Activated CD4-positive, alpha-beta T cell treated with anti-CD3 and anti-CD28 coated beads, Interleukin-2, amount 50 U/mL, for 1 hour (primary cell): ENCODE results near the gene MRPL51.
"Not testable (repeated sequence)": the region's sequence is repeated elsewhere in the genome, so short reads cannot be mapped to it uniquely, and the experiment has no call there.

Experiments
- DNase-seq: peaks from one replicate; pipeline ENCODE4 v3.0.0-alpha.2; 2020

Gene MRPL51

DNA sequence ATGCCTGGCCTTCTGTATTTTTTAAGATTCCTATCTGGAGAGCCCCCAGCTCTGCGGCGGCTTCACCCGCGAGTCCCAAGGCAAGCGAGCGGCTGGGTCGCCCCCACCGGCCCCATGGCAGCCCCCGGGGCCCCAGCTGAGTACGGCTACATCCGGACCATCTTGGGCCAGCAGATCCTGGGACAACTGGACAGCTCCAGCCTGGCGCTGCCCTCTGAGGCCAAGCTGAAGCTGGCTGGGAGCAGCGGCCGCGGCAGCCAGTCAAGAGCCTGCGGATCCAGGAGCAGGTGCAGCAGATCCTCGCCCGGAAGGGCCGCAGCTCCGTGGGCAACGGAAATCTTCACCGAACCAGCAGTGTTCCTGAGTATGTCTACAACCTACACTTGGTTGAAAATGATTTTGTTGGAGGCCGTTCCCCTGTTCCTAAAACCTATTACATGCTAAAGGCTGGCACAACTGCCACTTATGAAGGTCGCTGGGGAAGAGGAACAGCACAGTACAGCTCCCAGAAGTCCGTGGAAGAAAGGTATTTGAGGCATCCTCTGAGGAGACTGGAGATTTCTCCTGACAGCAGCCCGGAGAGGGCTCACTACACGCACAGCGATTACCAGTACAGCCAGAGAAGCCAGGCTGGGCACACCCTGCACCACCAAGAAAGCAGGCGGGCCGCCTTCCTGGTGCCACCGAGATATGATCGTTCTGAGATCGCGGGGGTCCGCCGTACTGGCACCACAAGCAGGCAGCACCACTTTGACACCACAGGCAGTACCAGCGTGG is 15.3 kb downstream of the MRPL51 start:
- DNase-seq, result not testable (repeated sequence)

- no peak for DNase-seq
Measured at GRCh38 chr12:6476489-6476888, 16.6 kb downstream of the MRPL51 start.

- DNase-seq, result not testable (repeated sequence)
Measured at GRCh38 chr12:6475233-6475975, 17.7 kb downstream of the MRPL51 start.

GRCh38 chr12:6472491-6472890 is 20.6 kb downstream of the MRPL51 start:
- DNase-seq, result no peak

GRCh38 chr12:6471989-6472360 is 21.1 kb downstream of the MRPL51 start:
- DNase-seq, result no peak

- peak; percentile 98 for DNase-seq
Measured at GRCh38 chr12:6470375-6471163, 22.5 kb downstream of the MRPL51 start, which contains the start of gene VAMP1. Gene VAMP1, minus strand, starts transcription at chr12:6470677. Its CDS starts 146 bp downstream, at chr12:6470531.

DNA sequence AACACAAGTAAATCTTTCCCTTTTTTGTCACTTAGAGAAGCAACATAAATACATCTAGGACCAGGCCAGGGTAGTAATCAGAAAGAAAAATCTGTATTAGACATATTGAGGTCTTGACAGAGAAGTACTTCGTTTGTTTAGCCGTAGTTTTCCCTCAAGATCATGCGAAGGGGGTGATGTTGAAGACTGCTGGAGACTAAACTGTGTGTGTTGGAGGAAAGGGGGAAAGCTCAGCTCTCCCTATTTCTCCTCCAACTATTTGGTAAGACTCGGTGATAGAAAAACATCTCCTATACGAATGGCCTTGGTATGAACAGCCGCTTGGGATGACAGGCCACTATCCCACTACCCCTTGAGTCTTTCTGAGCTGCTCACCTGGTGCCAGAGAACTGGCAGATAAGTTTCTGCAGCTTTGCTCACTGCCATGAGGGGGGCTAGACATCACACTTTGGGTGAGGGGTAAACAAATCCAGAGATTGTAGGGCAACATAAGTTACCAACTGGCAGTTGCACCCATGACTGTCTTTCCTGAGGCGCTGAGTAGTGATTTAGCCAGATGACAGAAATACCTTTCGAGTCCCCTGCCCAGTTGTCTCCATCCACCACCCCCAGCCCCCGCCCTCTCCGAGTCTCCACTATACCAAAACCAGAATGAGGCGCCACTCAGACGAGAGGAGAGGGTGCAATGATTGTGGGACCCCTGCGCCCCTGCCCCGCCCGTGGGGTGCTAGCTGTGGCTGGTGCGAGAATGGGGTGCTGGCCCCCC is 23.3 kb downstream of the MRPL51 start:
- no peak for DNase-seq

DNA sequence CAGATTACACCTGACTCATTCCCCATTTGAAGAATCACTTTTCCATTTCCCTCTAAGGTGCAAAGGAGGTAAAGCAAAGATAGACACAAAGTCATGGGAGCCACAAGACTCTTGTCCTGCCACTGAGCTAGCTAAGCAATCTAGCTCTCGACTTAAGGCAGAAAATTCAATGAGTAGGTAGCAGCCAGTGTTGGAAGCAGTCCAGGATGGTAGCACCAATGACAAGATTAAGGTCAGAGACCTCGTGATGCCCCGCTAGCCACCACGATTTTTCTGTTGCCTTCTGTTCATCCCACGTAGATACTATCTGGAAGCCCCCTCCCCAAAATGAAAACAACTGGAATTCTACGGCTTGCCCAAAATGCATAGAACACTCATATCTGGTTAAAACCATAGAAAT is 24.0 kb downstream of the MRPL51 start:
- no peak for DNase-seq

DNA sequence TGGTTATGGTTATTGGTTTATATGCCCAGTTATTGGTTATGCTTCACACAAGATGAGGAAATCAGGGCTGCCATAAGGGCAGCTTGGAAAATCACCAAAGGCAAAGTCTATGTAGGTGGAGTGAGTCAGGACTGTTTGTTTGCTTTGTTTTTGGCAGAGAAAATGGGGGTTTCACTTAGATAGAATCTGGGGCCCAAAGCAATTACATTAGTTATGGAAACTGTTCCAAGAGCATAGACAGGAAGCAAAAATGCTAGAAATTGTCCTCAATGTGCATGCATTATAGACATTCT is 24.8 kb downstream of the MRPL51 start:
- DNase-seq, result no peak

GRCh38 chr12:6467571-6468282 is 25.3 kb downstream of the MRPL51 start:
- not testable (repeated sequence) for DNase-seq

DNA sequence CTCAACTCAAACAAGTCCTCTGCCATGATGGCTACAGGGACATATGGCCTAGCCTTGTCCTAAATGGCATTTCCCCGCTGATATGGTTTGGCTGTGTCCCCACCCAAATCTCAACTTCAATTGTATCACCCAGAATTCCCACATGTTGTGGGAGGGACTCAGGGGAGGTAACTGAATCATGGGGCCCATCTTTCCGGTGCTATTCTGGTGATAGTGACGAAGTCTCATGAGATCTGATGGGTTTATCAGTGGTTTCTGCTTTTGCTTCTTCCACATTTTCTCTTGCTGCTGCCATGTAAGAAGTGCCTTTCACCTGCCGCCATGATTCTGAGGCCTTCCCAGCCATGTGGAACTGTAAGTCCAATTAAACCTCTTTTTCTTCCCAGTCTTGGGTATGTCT is 26.3 kb downstream of the MRPL51 start:
- DNase-seq, result not testable (repeated sequence)

DNA sequence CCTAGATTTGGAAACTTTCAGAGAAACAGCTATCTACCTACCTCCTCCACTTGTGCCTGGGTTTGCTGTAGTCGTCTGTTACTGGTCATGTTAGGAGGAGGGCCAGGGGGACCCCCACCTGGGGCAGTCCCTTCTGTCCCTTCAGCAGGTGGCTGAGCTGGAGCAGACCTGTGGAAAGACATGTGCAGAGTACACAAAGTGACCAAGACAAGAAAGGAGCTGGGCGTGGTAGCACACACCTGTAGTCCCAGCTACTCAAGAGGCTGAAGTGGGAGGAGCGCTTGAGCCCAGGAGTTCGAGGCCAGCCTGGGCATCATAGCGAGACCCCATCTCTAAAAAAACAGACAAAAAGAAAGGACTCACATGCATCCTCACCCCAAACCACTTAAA is 26.9 kb downstream of the MRPL51 start:
- DNase-seq, result no peak

- peak; percentile 36 for DNase-seq
Measured at GRCh38 chr12:6465467-6466183, 27.4 kb downstream of the MRPL51 start.

GRCh38 chr12:6464531-6464930 is 28.5 kb downstream of the MRPL51 start:
- DNase-seq, result no peak

DNA sequence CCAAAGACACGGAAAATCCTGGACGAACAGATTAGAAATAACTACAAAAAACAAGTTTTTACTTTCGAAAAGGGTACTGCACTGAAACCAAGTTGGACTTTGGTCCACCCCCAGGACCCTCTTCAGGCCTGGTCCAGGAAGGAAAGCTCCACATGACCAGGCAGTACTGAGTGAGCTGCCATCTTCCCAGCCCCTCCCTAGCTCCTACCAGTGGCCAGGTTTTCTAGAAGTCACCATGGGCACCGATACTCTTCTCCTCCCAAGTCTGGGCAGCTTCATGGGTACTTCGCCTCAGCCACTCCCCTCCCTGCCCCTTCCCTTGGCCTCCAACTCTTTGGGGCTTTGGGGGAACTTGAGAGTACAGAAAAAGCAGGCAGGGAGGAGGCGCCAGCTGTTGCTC is 29.2 kb downstream of the MRPL51 start:
- DNase-seq, result no peak

DNA sequence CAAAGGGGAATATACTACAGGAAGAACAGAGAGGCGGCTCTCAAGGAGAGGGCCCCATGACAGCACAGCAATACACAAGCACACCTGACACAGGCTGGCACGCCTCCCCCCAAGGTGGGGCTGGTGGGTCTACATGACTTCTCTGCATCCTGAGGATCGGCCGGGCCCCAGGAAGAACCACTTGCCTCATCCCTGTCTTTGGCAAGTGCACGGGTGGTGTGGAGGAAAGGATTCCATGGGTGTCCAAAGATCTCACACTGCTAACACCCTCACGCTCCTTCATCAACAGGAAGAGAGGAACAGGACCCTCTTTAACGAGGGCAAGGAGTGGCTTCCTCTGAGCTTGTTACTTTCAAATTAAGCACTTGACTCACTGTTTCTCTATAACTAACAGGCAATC is 29.8 kb downstream of the MRPL51 start:
- DNase-seq, result peak; percentile 35

DNA sequence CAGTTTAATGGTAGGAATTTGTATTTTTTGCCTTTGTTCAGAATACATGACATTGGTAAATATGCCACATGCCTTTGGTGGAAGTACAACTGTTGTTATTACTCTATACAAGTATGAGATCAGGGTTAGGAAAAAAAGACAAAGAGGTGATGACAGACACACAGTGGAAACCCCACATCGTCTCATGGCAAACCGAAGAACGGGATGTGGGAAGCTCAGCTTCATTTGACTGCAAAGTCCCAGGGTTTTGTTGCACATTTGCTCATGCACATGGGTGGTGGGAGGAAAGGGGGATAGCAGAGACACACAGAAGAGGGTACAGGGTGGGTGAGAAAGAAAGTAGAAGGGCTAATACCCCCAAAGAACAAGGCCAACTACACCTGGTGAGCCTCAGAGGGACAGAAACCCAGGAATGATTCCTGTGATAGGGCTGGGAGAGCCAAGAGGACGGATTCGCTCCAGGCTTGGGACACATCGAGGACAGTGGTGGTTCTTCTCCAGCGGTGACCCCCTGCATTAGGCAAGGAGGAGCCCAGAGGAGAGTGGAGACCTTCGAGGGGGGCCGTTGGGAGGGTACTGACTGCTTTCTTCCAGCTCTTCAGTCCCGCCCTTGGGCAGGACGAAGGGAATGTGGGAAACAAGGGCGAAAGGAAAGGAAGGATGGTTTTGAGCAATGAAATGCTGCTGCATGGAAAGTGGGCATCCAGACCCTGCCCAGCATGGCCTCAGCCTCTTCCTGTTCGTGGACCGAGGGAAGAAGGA is 30.6 kb downstream of the MRPL51 start:
- peak; percentile 37 for DNase-seq

- DNase-seq, result peak; percentile 70
Measured at GRCh38 chr12:6461401-6462233, 31.4 kb downstream of the MRPL51 start.

- no peak for DNase-seq
Measured at GRCh38 chr12:6460751-6461371, 32.2 kb downstream of the MRPL51 start.
